Neural progenitor cell (in vitro differentiated cells): ENCODE results near the gene FAM53A. TPM values are rescaled to one million over a fixed set of nuclear protein-coding genes. Genes with fewer than 3 reads are reported as not detected.

Source experiments
- DNase-seq: peaks from one replicate; pipeline ENCODE4 v3.0.0-alpha.2; 2016; ENCODE audit warnings: low spot score
- H2AFZ ChIP-seq: fragments of 200-600 bp; sonication (generic); replicated peaks from 2 replicates; pipeline ENCODE4 v1.6.1; 2016; ENCODE audit warnings: antibody characterized with exemption
- H3F3A ChIP-seq: fragments of 200-600 bp; sonication (generic); 2 replicates; pipeline ENCODE4 v1.6.1; 2016; ENCODE audit warnings: antibody characterized with exemption, low read depth
- H3K27ac ChIP-seq: fragments of 200-600 bp; sonication (generic); 2 replicates; pipeline ENCODE4 v1.5.1; 2016; ENCODE audit warnings: mild to moderate bottlenecking
- H3K27me3 ChIP-seq: fragments of 200-600 bp; sonication (generic); 2 replicates; pipeline ENCODE4 v1.6.1; 2016; ENCODE audit warnings: mild to moderate bottlenecking, moderate library complexity
- H3K36me3 ChIP-seq: fragments of 200-600 bp; sonication (generic); 2 replicates; pipeline ENCODE4 v1.5.1; 2016
- H3K4me1 ChIP-seq: fragments of 200-600 bp; sonication (generic); 2 replicates; pipeline ENCODE4 v1.6.1; 2016; ENCODE audit warnings: mixed run types
- H3K4me2 ChIP-seq: fragments of 200-600 bp; sonication (generic); 2 replicates; pipeline ENCODE4 v1.6.1; 2016
- H3K4me3 ChIP-seq: fragments of 200-600 bp; sonication (generic); 2 replicates; pipeline ENCODE4 v1.5.1; 2016
- H3K79me2 ChIP-seq: fragments of 200-600 bp; sonication (generic); 2 replicates; pipeline ENCODE4 v1.6.1; 2016; ENCODE audit warnings: low read depth
- H3K9ac ChIP-seq: fragments of 200-600 bp; sonication (generic); 2 replicates; pipeline ENCODE4 v1.6.1; 2016
- H3K9me3 ChIP-seq: fragments of 200-600 bp; sonication (generic); 2 replicates; pipeline ENCODE4 v1.5.1; 2016; ENCODE audit warnings: low read depth
- H4K20me1 ChIP-seq: fragments of 200-600 bp; sonication (generic); 2 replicates; pipeline ENCODE4 v1.6.1; 2016; ENCODE audit warnings: low read depth
- H3K27ac Mint-ChIP-seq: 3 replicates; pipeline ENCODE4 v1.8.0; 2021; ENCODE audit warnings: mixed read lengths
- H3K27me3 Mint-ChIP-seq: 2 replicates; pipeline ENCODE4 v1.8.0; 2022; ENCODE audit warnings: low read depth, mild to moderate bottlenecking, inconsistent platforms, moderate library complexity, mixed read lengths; ENCODE audit not compliant: insufficient read depth
- H3K36me3 Mint-ChIP-seq: 3 replicates; pipeline ENCODE4 v1.8.0; 2021; ENCODE audit warnings: mixed read lengths
- H3K4me1 Mint-ChIP-seq: 3 replicates; pipeline ENCODE4 v1.8.0; 2021; ENCODE audit warnings: mixed read lengths
- H3K4me3 Mint-ChIP-seq: 3 replicates; pipeline ENCODE4 v1.8.0; 2021; ENCODE audit warnings: mild to moderate bottlenecking, moderate library complexity, mixed read lengths
- H3K9me3 Mint-ChIP-seq: 3 replicates; pipeline ENCODE4 v1.8.0; 2020; ENCODE audit warnings: mixed read lengths
- CTCF ChIP-seq: fragments of 200-600 bp; sonication (generic); IDR thresholded peaks from 2 replicates; pipeline ENCODE4 v1.5.1; 2017; ENCODE audit warnings: antibody characterized with exemption, mild to moderate bottlenecking
- EZH2 ChIP-seq: fragments of 200-600 bp; sonication (generic); IDR thresholded peaks from 2 replicates; pipeline ENCODE4 v1.6.1; 2017; ENCODE audit warnings: antibody characterized with exemption, mild to moderate bottlenecking, moderate library complexity
- EZH2phosphoT487 ChIP-seq: fragments of 200-600 bp; sonication (generic); IDR thresholded peaks from 2 replicates; pipeline ENCODE4 v1.6.1; 2017; ENCODE audit warnings: antibody characterized with exemption
- total RNA-seq: library from RNA; depleted of rRNA; stranded (reverse); fragments of >200 nt; gene quantifications from 2 replicates; pipeline ENCODE4 v1.2.3, GENCODE V29; 2015; ENCODE audit warnings: low replicate concordance

The FAM53A gene
- total RNA-seq, 1 donor from 2014 or later, result 3.2 TPM

- no peaks in the 10 kb centered on the region for H3K4me1 ChIP-seq
Observed at GRCh38 chr4:1653776-1654175, 30.3 kb downstream of the FAM53A start.

GRCh38 chr4:1652088-1652487, 32.0 kb downstream of the FAM53A start:
- H3K4me1 ChIP-seq, result no peaks in the 10 kb centered on the region
- Mint-ChIP-seq H3K4me1 (no peaks in the 10 kb centered on the region), H3K9me3 (no peaks in the 10 kb centered on the region), H3K27me3 (peaks cover 2% of the 10 kb centered on the region), H3K4me3 (no peak overlapping the region), H3K27ac (no peak overlapping the region), H3K36me3 (no peaks in the 10 kb centered on the region)
- H3K27ac ChIP-seq, result no peak overlapping the region
- no peaks in the 10 kb centered on the region for H3K27me3 ChIP-seq
- DNase-seq, result no peak
- no peaks in the 10 kb centered on the region for H3K79me2 ChIP-seq
- H3K4me2 ChIP-seq, result no peak overlapping the region
- no peak overlapping the region for H3K4me3 ChIP-seq
- H3K9me3 ChIP-seq, result no peaks in the 10 kb centered on the region
- H3K36me3 ChIP-seq, result no peaks in the 10 kb centered on the region
- no peaks in the 10 kb centered on the region for H4K20me1 ChIP-seq
- TF ChIP-seq EZH2phosphoT487 (no peak), EZH2 (no peak), CTCF (no peak)
- no peak overlapping the region for H3K9ac ChIP-seq
- peaks cover 4% of the 10 kb centered on the region for H3F3A ChIP-seq
- no peak overlapping the region for H2AFZ ChIP-seq

More at GRCh38 chr4:1653776-1654175, 30.3 kb downstream of the FAM53A start:
- no peak overlapping the region for H3K27ac ChIP-seq
- H2AFZ ChIP-seq, result no peak overlapping the region
- no peak overlapping the region for H3K4me3 Mint-ChIP-seq
- no peak overlapping the region for H3K4me3 ChIP-seq
- H3K27me3 ChIP-seq, result no peaks in the 10 kb centered on the region
- no peak for DNase-seq
- no peaks in the 10 kb centered on the region for H3K9me3 ChIP-seq
- no peaks in the 10 kb centered on the region for H3K4me1 Mint-ChIP-seq
- no peaks in the 10 kb centered on the region for H3K36me3 Mint-ChIP-seq
- H3F3A ChIP-seq, result peaks cover 4% of the 10 kb centered on the region
- H3K4me2 ChIP-seq, result no peak overlapping the region
- H3K79me2 ChIP-seq, result no peaks in the 10 kb centered on the region
- no peaks in the 10 kb centered on the region for H4K20me1 ChIP-seq
- H3K36me3 ChIP-seq, result no peaks in the 10 kb centered on the region
- H3K27me3 Mint-ChIP-seq, result peaks cover 2% of the 10 kb centered on the region
- TF ChIP-seq EZH2 (no peak), EZH2phosphoT487 (no peak), CTCF (no peak)
- H3K9me3 Mint-ChIP-seq, result no peaks in the 10 kb centered on the region
- H3K27ac Mint-ChIP-seq, result no peak overlapping the region
- H3K9ac ChIP-seq, result no peak overlapping the region

GRCh38 chr4:1651609-1652008, 32.5 kb downstream of the FAM53A start:
- Histone ChIP-seq H3K27me3 (no peaks in the 10 kb centered on the region), H3K4me3 (no peak overlapping the region), H4K20me1 (no peaks in the 10 kb centered on the region), H3K4me2 (no peak overlapping the region), H3K9ac (no peak overlapping the region), H3K4me1 (no peaks in the 10 kb centered on the region), H3K27ac (no peak overlapping the region), H3F3A (peaks cover 4% of the 10 kb centered on the region), H2AFZ (no peak overlapping the region), H3K36me3 (no peaks in the 10 kb centered on the region), H3K9me3 (no peaks in the 10 kb centered on the region), H3K79me2 (no peaks in the 10 kb centered on the region)
- H3K27me3 Mint-ChIP-seq, result peaks cover 2% of the 10 kb centered on the region
- H3K27ac Mint-ChIP-seq, result no peak overlapping the region
- H3K36me3 Mint-ChIP-seq, result no peaks in the 10 kb centered on the region
- H3K9me3 Mint-ChIP-seq, result no peaks in the 10 kb centered on the region
- TF ChIP-seq EZH2phosphoT487, result no peak
- TF ChIP-seq CTCF, result no peak
- no peak for TF ChIP-seq EZH2
- no peaks in the 10 kb centered on the region for H3K4me1 Mint-ChIP-seq
- no peak for DNase-seq
- H3K4me3 Mint-ChIP-seq, result no peak overlapping the region
